Neuron (in vitro differentiated cells): ENCODE data around the gene ACR.

Experiments used
- H2AFZ ChIP-seq: one replicate; pipeline ENCODE4 v1.6.1; 2013; ENCODE audit warnings: low read depth, mild to moderate bottlenecking, inconsistent platforms, low read length, moderate library complexity
- H3K27me3 ChIP-seq: one replicate; pipeline ENCODE4 v1.6.1; 2013; ENCODE audit warnings: low read length; ENCODE audit not compliant: insufficient read depth
- H3K36me3 ChIP-seq: one replicate; pipeline ENCODE4 v1.6.1; 2013; ENCODE audit warnings: low read length; ENCODE audit not compliant: insufficient read depth
- H3K4me1 ChIP-seq: one replicate; pipeline ENCODE4 v1.6.1; 2013; ENCODE audit warnings: low read length; ENCODE audit not compliant: insufficient read depth
- H3K4me3 ChIP-seq: 2 replicates; pipeline ENCODE4 v1.5.1; 2013; ENCODE audit warnings: mild to moderate bottlenecking, low read length, moderate library complexity
- H3K9me3 ChIP-seq: one replicate; pipeline ENCODE4 v1.6.1; 2013; ENCODE audit warnings: low read length

Gene ACR

DNA sequence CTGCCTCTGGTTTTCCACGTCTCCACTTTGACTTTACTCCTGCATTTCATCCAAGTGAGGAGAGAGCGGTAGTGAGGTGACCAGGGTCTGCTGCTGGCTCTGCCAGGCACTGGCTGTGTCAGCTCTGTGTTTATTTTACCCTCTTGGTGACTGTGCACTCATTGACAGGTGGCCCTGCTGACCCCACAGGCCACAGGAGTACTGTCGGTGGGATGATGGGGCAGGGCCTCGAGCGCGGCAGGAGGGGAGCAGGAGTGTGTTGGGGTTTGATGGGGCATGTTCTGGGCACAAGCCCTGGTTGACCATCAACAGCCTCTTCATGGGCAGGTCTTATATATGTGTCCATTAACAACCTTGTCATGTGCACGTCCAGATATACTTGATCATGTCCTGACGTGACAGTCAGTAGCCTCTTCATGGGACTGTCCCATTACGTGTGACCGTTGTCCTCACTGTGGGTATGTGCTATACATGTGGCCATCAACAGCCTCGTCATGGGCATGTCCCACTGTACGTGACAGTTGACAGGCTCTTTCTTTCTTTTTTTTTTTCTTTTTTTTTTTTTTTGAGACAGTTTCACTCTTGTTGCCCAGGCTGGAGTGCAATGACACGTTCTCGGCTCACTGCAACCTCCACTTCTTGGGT, 31.4 kb upstream of the ACR start:
- Histone ChIP-seq H3K9me3 (no peaks in the 10 kb centered on the region), H2AFZ (no peak overlapping the region), H3K36me3 (peaks cover 33% of the 10 kb centered on the region), H3K27me3 (no peaks in the 10 kb centered on the region), H3K4me3 (no peak overlapping the region), H3K4me1 (peaks cover 18% of the 10 kb centered on the region)

DNA sequence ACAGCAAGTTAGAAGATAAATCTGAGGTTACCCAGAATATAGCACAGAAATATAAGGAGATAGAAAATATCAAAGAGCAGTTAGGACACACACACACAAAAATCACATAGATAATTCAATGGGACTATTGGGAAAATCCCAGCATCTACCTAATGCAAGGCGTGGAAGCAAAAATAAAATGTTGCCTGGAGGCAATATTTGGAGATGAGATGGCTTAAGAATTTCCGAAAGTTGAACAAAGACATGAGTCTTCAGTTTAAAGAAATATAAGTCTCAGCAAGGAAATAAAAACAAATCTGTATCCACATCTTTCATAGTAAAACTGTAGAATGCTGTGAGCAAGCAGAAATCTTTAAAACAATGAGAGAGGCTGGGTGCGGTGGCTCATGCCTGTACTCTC, 29.5 kb upstream of the ACR start:
- Histone ChIP-seq H3K4me1 (peaks cover 18% of the 10 kb centered on the region), H2AFZ (no peak overlapping the region), H3K27me3 (no peaks in the 10 kb centered on the region), H3K9me3 (no peaks in the 10 kb centered on the region), H3K36me3 (peaks cover 25% of the 10 kb centered on the region), H3K4me3 (no peak overlapping the region)

DNA sequence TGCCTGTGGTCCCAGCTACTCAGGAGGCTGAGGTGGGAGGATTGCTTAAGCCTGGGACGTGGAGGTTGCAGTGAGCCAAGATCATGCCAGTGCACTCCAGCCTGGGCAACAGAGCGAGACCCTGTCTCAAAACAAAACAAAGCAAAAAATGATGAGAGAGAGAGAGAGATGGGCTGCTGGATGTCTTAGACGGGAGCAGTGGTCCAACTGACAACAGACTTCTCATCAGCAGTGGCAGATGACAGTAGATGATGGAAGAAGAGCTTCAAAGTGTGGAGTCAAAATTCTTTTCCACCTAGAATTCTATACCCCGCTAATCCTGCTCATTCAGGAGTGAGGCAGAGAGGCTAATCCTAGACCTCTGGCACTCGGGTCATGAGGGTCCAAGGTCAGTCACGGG, 29.0 kb upstream of the ACR start:
- Histone ChIP-seq H3K9me3 (no peaks in the 10 kb centered on the region), H3K27me3 (no peaks in the 10 kb centered on the region), H3K36me3 (peaks cover 23% of the 10 kb centered on the region), H3K4me3 (no peak overlapping the region), H3K4me1 (peaks cover 18% of the 10 kb centered on the region), H2AFZ (no peak overlapping the region)

GRCh38 chr22:50710221-50710620, 27.8 kb upstream of the ACR start:
- Histone ChIP-seq H3K27me3 (no peaks in the 10 kb centered on the region), H3K9me3 (no peaks in the 10 kb centered on the region), H3K4me1 (peaks cover 11% of the 10 kb centered on the region), H3K4me3 (no peak overlapping the region), H3K36me3 (peaks cover 25% of the 10 kb centered on the region), H2AFZ (no peak overlapping the region)

DNA sequence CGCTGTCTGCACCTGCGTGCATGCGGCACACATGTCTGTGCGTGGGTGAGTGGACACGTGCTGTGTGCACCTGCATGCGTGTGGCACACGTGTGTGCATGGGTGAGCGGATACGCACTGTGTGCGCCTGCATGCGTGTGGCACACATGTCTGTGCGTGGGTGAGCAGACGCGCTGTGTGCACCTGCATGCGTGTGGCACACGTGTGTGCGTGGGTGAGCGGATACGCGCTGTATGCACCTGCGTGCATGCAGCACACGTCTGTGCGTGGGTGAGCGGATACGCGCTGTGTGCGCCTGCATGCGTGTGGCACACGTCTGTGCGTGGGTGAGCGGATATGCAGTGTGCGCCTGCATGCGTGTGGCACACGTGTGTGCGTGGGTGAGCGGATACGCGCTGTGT, 27.1 kb upstream of the ACR start:
- no peak overlapping the region for H2AFZ ChIP-seq
- no peaks in the 10 kb centered on the region for H3K27me3 ChIP-seq
- H3K9me3 ChIP-seq: no peaks in the 10 kb centered on the region
- no peak overlapping the region for H3K4me3 ChIP-seq
- peaks cover 25% of the 10 kb centered on the region for H3K36me3 ChIP-seq
- H3K4me1 ChIP-seq: peaks cover 6% of the 10 kb centered on the region

- H3K36me3 ChIP-seq: peaks cover 25% of the 10 kb centered on the region
- H3K4me3 ChIP-seq: no peak overlapping the region
- no peaks in the 10 kb centered on the region for H3K27me3 ChIP-seq
Measured at GRCh38 chr22:50711446-50712340, 26.3 kb upstream of the ACR start.

DNA sequence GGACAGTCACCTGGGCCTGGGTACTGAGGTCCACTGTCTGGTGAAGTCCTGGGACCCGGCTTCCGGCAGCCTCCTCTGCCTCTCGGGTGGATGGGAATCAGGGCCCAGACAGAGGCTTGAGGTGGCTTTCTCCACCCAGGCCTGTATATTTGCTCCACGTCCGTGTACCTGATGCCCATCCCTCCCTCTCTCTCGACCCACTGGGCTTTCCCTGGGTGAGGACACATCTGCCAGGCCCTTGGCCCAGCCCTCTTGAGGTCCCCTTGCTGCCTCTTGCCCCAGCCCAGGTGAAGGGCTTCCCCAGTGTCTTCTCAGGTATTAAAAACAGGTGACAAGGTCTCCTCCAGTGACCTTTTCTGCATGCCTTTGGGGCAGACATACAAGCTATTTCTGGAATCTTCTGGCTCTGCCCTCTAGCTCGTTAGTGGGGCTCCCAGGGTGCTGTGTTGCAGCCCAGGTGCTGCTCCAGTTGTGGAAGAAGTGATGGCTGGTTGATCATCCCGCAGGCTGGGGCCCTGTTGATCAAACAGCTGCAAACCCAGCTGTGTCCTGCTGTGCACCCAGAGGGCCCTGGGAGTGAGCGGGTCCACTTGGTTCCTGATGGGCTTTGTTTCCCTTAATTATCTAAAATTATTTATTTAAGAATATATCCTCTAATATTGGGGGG, 25.5 kb upstream of the ACR start:
- H3K36me3 ChIP-seq: peaks cover 26% of the 10 kb centered on the region

More at GRCh38 chr22:50711446-50712340, 26.3 kb upstream of the ACR start:
- Histone ChIP-seq H3K9me3 (no peaks in the 10 kb centered on the region), H2AFZ (no peak overlapping the region), H3K4me1 (no peaks in the 10 kb centered on the region)

GRCh38 chr22:50713008-50713385, 25.0 kb upstream of the ACR start:
- H3K36me3 ChIP-seq: peaks cover 29% of the 10 kb centered on the region
- no peaks in the 10 kb centered on the region for H3K9me3 ChIP-seq
- no peaks in the 10 kb centered on the region for H3K27me3 ChIP-seq
- H3K4me3 ChIP-seq: no peak overlapping the region
- H2AFZ ChIP-seq: no peak overlapping the region
- H3K4me1 ChIP-seq: no peaks in the 10 kb centered on the region

More for the DNA sequence above, 25.5 kb upstream of the ACR start:
- H3K4me3 ChIP-seq: no peak overlapping the region
- H3K27me3 ChIP-seq: no peaks in the 10 kb centered on the region
- H3K9me3 ChIP-seq: no peaks in the 10 kb centered on the region
- H2AFZ ChIP-seq: no peak overlapping the region
- H3K4me1 ChIP-seq: no peaks in the 10 kb centered on the region

- Histone ChIP-seq H3K9me3 (no peaks in the 10 kb centered on the region), H3K27me3 (no peaks in the 10 kb centered on the region)
Measured at GRCh38 chr22:50713571-50714056, 24.4 kb upstream of the ACR start.

GRCh38 chr22:50714150-50714549, 23.9 kb upstream of the ACR start:
- Histone ChIP-seq H3K27me3 (no peaks in the 10 kb centered on the region), H3K4me3 (no peak overlapping the region), H3K9me3 (no peaks in the 10 kb centered on the region), H3K36me3 (peaks cover 29% of the 10 kb centered on the region), H2AFZ (no peak overlapping the region), H3K4me1 (no peaks in the 10 kb centered on the region)

More at GRCh38 chr22:50713571-50714056, 24.4 kb upstream of the ACR start:
- Histone ChIP-seq H2AFZ (no peak overlapping the region), H3K36me3 (peaks cover 32% of the 10 kb centered on the region), H3K4me3 (no peak overlapping the region), H3K4me1 (no peaks in the 10 kb centered on the region)

DNA sequence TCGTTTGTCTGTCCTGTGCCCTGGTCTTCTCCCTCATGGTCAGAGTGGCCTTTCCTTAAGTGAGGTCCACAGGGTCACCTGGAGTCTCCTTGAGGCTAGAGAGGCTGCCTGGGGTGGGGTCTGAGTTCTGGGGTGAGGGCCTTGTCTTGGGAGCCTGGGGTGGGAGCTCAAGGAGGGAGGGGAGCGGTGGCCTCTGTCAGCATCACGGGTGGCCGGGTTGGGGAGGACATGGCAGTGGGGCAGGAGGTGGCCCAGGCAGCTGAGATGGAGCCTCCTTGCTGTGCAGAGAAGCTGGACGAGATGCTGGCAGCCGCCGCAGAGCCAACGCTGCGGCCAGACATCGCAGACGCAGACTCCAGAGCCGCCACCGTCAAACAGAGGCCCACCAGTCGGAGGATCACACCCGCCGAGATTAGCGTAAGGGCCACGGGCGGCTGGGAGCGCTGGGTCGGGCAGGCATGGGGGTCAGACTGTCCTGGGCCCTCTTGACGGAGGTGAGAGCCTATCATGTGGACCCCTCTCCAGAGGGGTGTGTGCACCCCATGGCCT, 23.3 kb upstream of the ACR start:
- no peaks in the 10 kb centered on the region for H3K4me1 ChIP-seq
- no peaks in the 10 kb centered on the region for H3K9me3 ChIP-seq
- no peaks in the 10 kb centered on the region for H3K27me3 ChIP-seq
- no peak overlapping the region for H3K4me3 ChIP-seq
- H2AFZ ChIP-seq: no peak overlapping the region
- H3K36me3 ChIP-seq: peaks cover 25% of the 10 kb centered on the region

GRCh38 chr22:50715250-50715649, 22.8 kb upstream of the ACR start:
- Histone ChIP-seq H3K4me1 (no peaks in the 10 kb centered on the region), H3K27me3 (no peaks in the 10 kb centered on the region), H3K4me3 (no peak overlapping the region), H3K9me3 (no peaks in the 10 kb centered on the region), H2AFZ (no peak overlapping the region), H3K36me3 (peaks cover 23% of the 10 kb centered on the region)

DNA sequence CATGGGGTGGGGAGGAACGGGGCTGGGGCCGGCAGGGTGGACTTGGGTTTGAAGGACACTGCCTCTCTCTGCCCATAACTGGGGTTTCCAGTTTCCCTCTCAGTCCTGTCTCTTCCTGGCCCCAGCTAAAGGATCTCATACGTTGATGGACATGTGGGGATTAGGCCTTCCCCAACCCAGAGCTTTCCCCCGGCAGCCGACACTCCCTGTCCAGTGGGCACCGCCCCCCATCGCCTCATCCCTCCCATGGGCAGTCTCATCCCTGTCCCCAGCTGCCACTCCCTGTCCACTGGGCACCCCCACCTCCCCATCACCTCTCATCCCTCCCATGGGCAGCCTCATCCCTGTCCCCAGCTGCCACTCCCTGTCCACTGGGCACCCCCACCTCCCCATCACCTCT, 22.2 kb upstream of the ACR start:
- Histone ChIP-seq H3K27me3 (no peaks in the 10 kb centered on the region), H3K4me1 (no peaks in the 10 kb centered on the region), H2AFZ (no peak overlapping the region), H3K4me3 (no peak overlapping the region), H3K9me3 (no peaks in the 10 kb centered on the region), H3K36me3 (peaks cover 22% of the 10 kb centered on the region)
